T-cell (primary cell): ENCODE measurements around the gene PSMB2. TPM values are rescaled to one million over a fixed set of nuclear protein-coding genes. Genes with fewer than 3 reads are reported as not detected.

Experiments used
- ATAC-seq, 4 experiments: fragments of 200-7000 bp in 3 of 4; fragments of 150-1000 bp in 1 of 4; cut with Tn5 transposase; replicated peaks in 1 of 4; 1 replicate in 3 of 4; 2 replicates in 1 of 4; pipeline ENCODE4 v1.10.0; 2021; ENCODE audit warnings: moderate library complexity in 3 of 4, mild to moderate bottlenecking in 2 of 4, moderate number of reproducible peaks in 1 of 4
- CTCF ChIA-PET, 2 donors: fragments of 300-600 bp; sonication (Branson Sonifier 250); formaldehyde crosslinking; loops; one replicate each; lab custom pipeline; 2022; ENCODE audit warnings: antibody characterized with exemption in 2 of 2; lab: Charles Lee
- POLR2A ChIA-PET, 2 donors: fragments of 300-600 bp; sonication (Branson Sonifier 250); formaldehyde crosslinking; loops; one replicate each; lab custom pipeline; 2022; ENCODE audit warnings: antibody characterized with exemption in 2 of 2; lab: Charles Lee
- DNase-seq, 35 experiments: peaks; one replicate each; pipeline versions ENCODE4 v3.0.0 to v3.0.0-alpha.2; 2013 to 2023
- H3K27ac ChIP-seq: one replicate; pipeline ENCODE4 v1.5.1; 2013; ENCODE audit warnings: low read length
- H3K27me3 ChIP-seq, 2 experiments: replicated peaks in 1 of 2; 1 replicate in 1 of 2; 2 replicates in 1 of 2; pipeline versions ENCODE4 v1.6.1 to v1.7.0; 2013; ENCODE audit warnings: low read length in 1 of 2, mixed read lengths in 1 of 2; ENCODE audit not compliant: control insufficient read depth in 2 of 2, insufficient read depth in 2 of 2; ENCODE audit errors: extremely low read depth in 1 of 2
- H3K36me3 ChIP-seq, 2 donors: 1 replicate in 1 of 2; 2 replicates in 1 of 2; pipeline versions ENCODE4 v1.6.1 to v1.7.0; 2013; ENCODE audit warnings: low read length in 1 of 2; ENCODE audit not compliant: control insufficient read depth in 2 of 2, insufficient read depth in 1 of 2; ENCODE audit errors: extremely low read depth in 1 of 2
- H3K4me1 ChIP-seq, 2 experiments: 1 replicate in 1 of 2; 2 replicates in 1 of 2; pipeline versions ENCODE4 v1.6.1 to v1.7.0; 2013; ENCODE audit warnings: low read length in 2 of 2, mixed read lengths in 1 of 2; ENCODE audit not compliant: insufficient read depth in 2 of 2, control insufficient read depth in 1 of 2; ENCODE audit errors: extremely low read depth in 1 of 2
- H3K4me3 ChIP-seq, 2 donors: 1 replicate in 1 of 2; 2 replicates in 1 of 2; pipeline versions ENCODE4 v1.5.1 to v1.7.0; 2013; ENCODE audit warnings: mild to moderate bottlenecking in 2 of 2, low read length in 1 of 2, moderate library complexity in 1 of 2; ENCODE audit not compliant: control insufficient read depth in 1 of 2; ENCODE audit errors: extremely low read depth in 1 of 2
- H3K9me3 ChIP-seq: 2 replicates; pipeline ENCODE4 v1.7.0; 2013
- H3K27ac Mint-ChIP-seq, 2 donors: one replicate each; pipeline ENCODE4 v1.8.0; 2020 to 2021; ENCODE audit warnings: mild to moderate bottlenecking in 2 of 2, mixed read lengths in 2 of 2
- H3K27me3 Mint-ChIP-seq, 2 donors: one replicate each; pipeline ENCODE4 v1.8.0; 2021 to 2022; ENCODE audit warnings: mixed read lengths in 2 of 2
- H3K36me3 Mint-ChIP-seq: one replicate; pipeline ENCODE4 v1.8.0; 2021; ENCODE audit warnings: mixed read lengths
- H3K4me1 Mint-ChIP-seq, 3 donors: one replicate each; pipeline ENCODE4 v1.8.0; 2020 to 2022; ENCODE audit warnings: mixed read lengths in 3 of 3, mild to moderate bottlenecking in 1 of 3
- H3K4me3 Mint-ChIP-seq, 3 donors: one replicate each; pipeline ENCODE4 v1.8.0; 2020 to 2022; ENCODE audit warnings: mild to moderate bottlenecking in 3 of 3, mixed read lengths in 3 of 3, moderate library complexity in 3 of 3
- H3K9me3 Mint-ChIP-seq, 3 donors: one replicate each; pipeline ENCODE4 v1.8.0; 2020 to 2022; ENCODE audit warnings: mixed read lengths in 3 of 3
- WGBS: methylation state at CpG from one replicate; pipeline ENCODE4 v1.1.5; 2013; ENCODE audit warnings: missing lambda C conversion rate; ENCODE audit not compliant: insufficient coverage; 5-methylcytosine and 5-hydroxymethylcytosine counted together
- total RNA-seq, 35 experiments: library from RNA in 6 of 35; stranded (reverse) in 6 of 35; fragments of 120-200 nt in 1 of 35; gene quantifications; one replicate each; pipeline versions ENCODE4 v1.2.1 to v1.2.4 and lab custom pipeline; 2013 to 2026

Gene PSMB2
- total RNA-seq, 5 donors from 2014 or later (not counting 1 experiment from before 2014, with no cell fraction given) = 26.3 to 37.7 (median 27.1) TPM

GRCh38 chr1:35622510-35623178 is 18.7 kb downstream of the PSMB2 start:
- Histone ChIP-seq H3K4me1 (no peaks in the 10 kb centered on the region), H3K4me3 (no peak overlapping the region), H3K27me3 (no peaks in the 10 kb centered on the region), H3K27ac (no peak overlapping the region), H3K36me3 (peaks cover 0 to 37% of the 10 kb centered on the region in 2 donors), H3K9me3 (no peaks in the 10 kb centered on the region)
- Mint-ChIP-seq H3K27ac (no peak overlapping the region), H3K4me1 (peaks cover 11 to 23% (median 13%) of the 10 kb centered on the region in 3 donors), H3K36me3 (peaks cover 39% of the 10 kb centered on the region), H3K27me3 (no peaks in the 10 kb centered on the region), H3K4me3 (no peak overlapping the region), H3K9me3 (no peaks in the 10 kb centered on the region)
- DNase-seq (no peak), ATAC-seq (no peak)
- ChIA-PET POLR2A (no interaction called here), CTCF (interaction anchor here in 1 of 2 donors (0.6 kb wide), 1 partner anchor 103 kb away, joined by 7 read pairs; no protein-coding TSS in a partner anchor)
- 100% methylated on average over 1 of the region's 4 CpGs for WGBS

DNA sequence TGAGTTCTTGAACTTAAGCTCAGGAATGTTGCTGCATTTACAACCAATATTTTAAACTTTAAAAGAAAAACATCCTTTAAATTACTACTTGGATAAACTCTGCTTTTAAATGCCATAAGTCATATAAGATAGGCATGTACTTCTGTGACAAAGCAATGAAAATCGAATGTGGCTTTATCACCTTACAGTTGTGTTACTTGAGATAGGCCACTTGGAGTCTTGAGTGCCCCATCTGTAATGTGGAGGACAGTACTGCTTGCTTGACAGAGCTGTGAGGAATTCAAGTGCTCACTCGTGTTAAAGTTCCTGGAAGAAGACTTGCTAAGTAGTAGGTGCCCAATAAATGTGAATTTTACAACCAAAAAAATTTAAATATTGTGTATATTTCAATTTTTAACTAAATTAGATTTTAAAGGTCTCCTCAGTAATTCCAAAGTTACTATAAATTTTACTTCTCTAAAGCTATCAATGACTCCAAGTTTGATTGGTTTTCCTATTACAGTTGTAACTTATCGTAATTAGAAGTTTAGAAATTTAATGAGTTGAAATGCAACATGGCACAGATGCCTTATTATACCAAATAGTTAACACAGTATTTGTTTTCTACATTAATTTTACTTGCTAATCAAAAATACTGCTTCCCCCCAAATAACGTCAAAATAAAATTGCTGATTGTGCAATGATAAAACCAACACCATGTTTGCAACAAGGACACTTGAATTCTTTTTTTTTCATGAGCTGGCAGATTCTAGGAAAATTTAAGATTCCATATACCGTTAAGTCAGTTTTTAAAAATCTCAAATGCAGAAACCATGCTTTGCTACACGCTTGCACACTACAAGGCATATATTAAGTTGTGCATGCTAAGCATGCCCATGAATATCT is 21.8 kb downstream of the PSMB2 start:
- Histone ChIP-seq H3K4me3 (no peak overlapping the region), H3K36me3 (peaks cover 6 to 43% of the 10 kb centered on the region in 2 donors), H3K27ac (no peak overlapping the region), H3K9me3 (no peaks in the 10 kb centered on the region), H3K4me1 (no peaks in the 10 kb centered on the region), H3K27me3 (no peaks in the 10 kb centered on the region)
- WGBS = 60% methylated on average over 1 of the region's 6 CpGs
- H3K4me1 Mint-ChIP-seq = peaks cover 19 to 26% (median 24%) of the 10 kb centered on the region in 3 donors
- DNase-seq (no peak), ATAC-seq (no peak)
- no peak overlapping the region for H3K4me3 Mint-ChIP-seq
- ChIA-PET CTCF (no interaction called here), POLR2A (no interaction called here)
- no peaks in the 10 kb centered on the region for H3K27me3 Mint-ChIP-seq
- H3K36me3 Mint-ChIP-seq = peaks cover 42% of the 10 kb centered on the region
- no peak overlapping the region for H3K27ac Mint-ChIP-seq
- H3K9me3 Mint-ChIP-seq = no peaks in the 10 kb centered on the region

- H3K27me3 ChIP-seq = no peaks in the 10 kb centered on the region
- DNase-seq (no peak), ATAC-seq (no peak)
- no peak overlapping the region for H3K27ac ChIP-seq
- Mint-ChIP-seq H3K4me3 (no peak overlapping the region), H3K27ac (no peak overlapping the region), H3K27me3 (no peaks in the 10 kb centered on the region), H3K9me3 (no peaks in the 10 kb centered on the region), H3K36me3 (peaks cover 46% of the 10 kb centered on the region), H3K4me1 (peaks cover 16 to 28% (median 17%) of the 10 kb centered on the region in 3 donors)
- ChIA-PET POLR2A (no interaction called here), CTCF (no interaction called here)
- no peak overlapping the region for H3K4me3 ChIP-seq
- WGBS = 99% methylated on average over 7 of the region's 8 CpGs
- H3K9me3 ChIP-seq = no peaks in the 10 kb centered on the region
- H3K4me1 ChIP-seq = no peaks in the 10 kb centered on the region
- peaks cover 10 to 45% of the 10 kb centered on the region in 2 donors for H3K36me3 ChIP-seq
Measured at GRCh38 chr1:35615440-35615839, 25.9 kb downstream of the PSMB2 start.

DNA sequence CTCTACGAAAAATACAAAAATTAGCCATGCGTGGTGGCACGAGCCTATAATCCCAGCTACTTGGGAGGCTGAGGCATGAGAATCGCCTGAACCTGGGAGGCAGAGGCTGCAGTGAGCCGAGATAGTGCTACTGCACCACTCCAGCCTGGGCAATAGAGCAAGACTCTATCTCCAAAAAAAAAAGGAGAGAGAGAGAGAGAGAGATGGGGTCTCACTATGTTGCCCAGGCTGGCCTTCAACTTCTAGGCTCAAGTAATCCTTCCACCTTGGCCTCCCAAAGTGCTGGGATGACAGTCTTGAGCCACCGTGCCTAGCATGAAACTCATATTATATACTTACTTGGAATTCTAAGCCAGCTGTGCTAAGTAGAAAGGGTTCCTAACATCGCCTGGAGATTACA is 29.7 kb downstream of the PSMB2 start:
- WGBS = 98% methylated on average over 4 of the region's 7 CpGs
- Histone ChIP-seq H3K27ac (no peak overlapping the region), H3K9me3 (no peaks in the 10 kb centered on the region), H3K36me3 (peaks cover 17 to 64% of the 10 kb centered on the region in 2 donors), H3K4me3 (no peak overlapping the region), H3K27me3 (no peaks in the 10 kb centered on the region), H3K4me1 (no peaks in the 10 kb centered on the region)
- ChIA-PET CTCF (no interaction called here), POLR2A (interaction anchor here in 1 of 2 donors (0.6 kb wide), 1 partner anchor 14 kb away, joined by 6 read pairs; no protein-coding TSS in a partner anchor)
- ATAC-seq (no peak), DNase-seq (no peak)
- Mint-ChIP-seq H3K27me3 (no peaks in the 10 kb centered on the region), H3K4me1 (peaks cover 12 to 23% (median 17%) of the 10 kb centered on the region in 3 donors), H3K4me3 (no peak overlapping the region), H3K36me3 (peaks cover 44% of the 10 kb centered on the region), H3K9me3 (no peaks in the 10 kb centered on the region), H3K27ac (no peak overlapping the region)

GRCh38 chr1:35605867-35606182 is 35.5 kb downstream of the PSMB2 start:
- no peak for ATAC-seq
- Mint-ChIP-seq H3K27ac (peak overlapping the region in 1 of 2 donors; percentile 16), H3K27me3 (no peaks in the 10 kb centered on the region), H3K9me3 (no peaks in the 10 kb centered on the region), H3K4me1 (peaks cover 7 to 12% (median 8%) of the 10 kb centered on the region in 3 donors), H3K36me3 (peaks cover 47% of the 10 kb centered on the region), H3K4me3 (no peak overlapping the region)
- CTCF ChIA-PET = no interaction called here
- 86% methylated on average over 1 of the region's 4 CpGs for WGBS
- POLR2A ChIA-PET = no interaction called here
- no peak for DNase-seq
- Histone ChIP-seq H3K9me3 (no peaks in the 10 kb centered on the region), H3K36me3 (peaks cover 12 to 69% of the 10 kb centered on the region in 2 donors), H3K27ac (no peak overlapping the region), H3K27me3 (no peaks in the 10 kb centered on the region), H3K4me1 (no peaks in the 10 kb centered on the region), H3K4me3 (no peak overlapping the region)

- H3K9me3 ChIP-seq = no peaks in the 10 kb centered on the region
- no peaks in the 10 kb centered on the region for H3K4me1 ChIP-seq
- ChIA-PET CTCF (interaction anchor here in 1 of 2 donors (0.6 kb wide), 1 partner anchor 106 kb away, joined by 4 read pairs; no protein-coding TSS in a partner anchor), POLR2A (interaction anchor here (0.7 to 1.2 kb wide), 2 partner anchors 23 to 395 kb away, joined by 3 read pairs; no protein-coding TSS in a partner anchor)
- Mint-ChIP-seq H3K36me3 (peaks cover 51% of the 10 kb centered on the region), H3K4me3 (no peak overlapping the region), H3K27ac (no peak overlapping the region), H3K9me3 (no peaks in the 10 kb centered on the region), H3K4me1 (peaks cover 7 to 12% (median 8%) of the 10 kb centered on the region in 3 donors), H3K27me3 (no peaks in the 10 kb centered on the region)
- no peak for ATAC-seq
- no peaks in the 10 kb centered on the region for H3K27me3 ChIP-seq
- no peak overlapping the region for H3K27ac ChIP-seq
- H3K4me3 ChIP-seq = no peak overlapping the region
- peaks cover 12 to 68% of the 10 kb centered on the region in 2 donors for H3K36me3 ChIP-seq
- DNase-seq = no peak
- WGBS = 100% methylated on average over 4 of the region's 6 CpGs
Measured at GRCh38 chr1:35605071-35605866, 36.1 kb downstream of the PSMB2 start.
